GM12892 (cell line): ENCODE data around the gene RNF212B.
"Not testable (repeated sequence)": the region's sequence is repeated elsewhere in the genome, so short reads cannot be mapped to it uniquely, and the experiment has no call there.

Experiments
- DNase-seq: peaks from one replicate; pipeline ENCODE4 v3.0.0; 2011; ENCODE audit not compliant: insufficient read length
- FAIRE-seq: peaks from 2 replicates; lab custom pipeline; 2011; peaks lifted over from hg19 to GRCh38; lab: Jason Lieb, UNC
- POLR2A ChIP-seq: IDR thresholded peaks from 2 replicates; pipeline ENCODE4 v1.6.1; 2011; ENCODE audit warnings: low read depth, low read length, control low read depth
- POLR2AphosphoS5 ChIP-seq: IDR thresholded peaks from 2 replicates; pipeline ENCODE4 v1.6.1; 2011; ENCODE audit warnings: low read depth, low read length, control low read depth
- TAF1 ChIP-seq: IDR thresholded peaks from 2 replicates; pipeline ENCODE4 v1.6.1; 2011; ENCODE audit warnings: low read depth, mild to moderate bottlenecking, control low read depth, low read length, borderline replicate concordance

RNF212B gene

GRCh38 chr14:23217032-23218020 lies 20.4 kb upstream of the RNF212B start:
- no peak for FAIRE-seq
- no peak for DNase-seq
- TF ChIP-seq POLR2A (no peak), TAF1 (no peak), POLR2AphosphoS5 (no peak)

GRCh38 chr14:23219075-23219474 lies 18.7 kb upstream of the RNF212B start:
- FAIRE-seq (no peak), DNase-seq (no peak)
- no peak for TF ChIP-seq POLR2AphosphoS5
- no peak for TF ChIP-seq TAF1
- TF ChIP-seq POLR2A = no peak

GRCh38 chr14:23224958-23225357 lies 12.8 kb upstream of the RNF212B start:
- not testable (repeated sequence) for FAIRE-seq, DNase-seq

- TF ChIP-seq POLR2A = no peak
- TF ChIP-seq POLR2AphosphoS5 = no peak
- no peak for TF ChIP-seq TAF1
- FAIRE-seq (no peak), DNase-seq (no peak)
Observed at GRCh38 chr14:23227566-23227965, 10.2 kb upstream of the RNF212B start.

GRCh38 chr14:23228812-23229211 lies 8.9 kb upstream of the RNF212B start:
- no peak for FAIRE-seq
- DNase-seq = no peak
- TF ChIP-seq POLR2AphosphoS5 (no peak), POLR2A (no peak), TAF1 (no peak)

- not testable (repeated sequence) for DNase-seq, FAIRE-seq
Observed at GRCh38 chr14:23232241-23232808, 5.4 kb upstream of the RNF212B start.

- TF ChIP-seq TAF1 (no peak), POLR2A (no peak), POLR2AphosphoS5 (no peak)
- DNase-seq (no peak), FAIRE-seq (no peak)
Observed at GRCh38 chr14:23240661-23241060, 2.9 kb downstream of the RNF212B start.

GRCh38 chr14:23241061-23241715 lies 3.5 kb downstream of the RNF212B start:
- not testable (repeated sequence) for DNase-seq, FAIRE-seq

- TF ChIP-seq TAF1 (no peak), POLR2AphosphoS5 (no peak), POLR2A (no peak)
- FAIRE-seq = no peak
Observed at GRCh38 chr14:23242076-23242475, 4.3 kb downstream of the RNF212B start.

GRCh38 chr14:23243066-23243465 lies 5.3 kb downstream of the RNF212B start:
- TF ChIP-seq TAF1 (no peak), POLR2AphosphoS5 (no peak), POLR2A (no peak)
- FAIRE-seq (no peak), DNase-seq (no peak)

More at GRCh38 chr14:23242076-23242475, 4.3 kb downstream of the RNF212B start:
- no peak for DNase-seq

- TF ChIP-seq POLR2AphosphoS5 (no peak), POLR2A (no peak), TAF1 (no peak)
- DNase-seq = no peak
- FAIRE-seq = no peak
Observed at GRCh38 chr14:23245282-23245681, 7.5 kb downstream of the RNF212B start.

GRCh38 chr14:23248601-23249000 lies 10.9 kb downstream of the RNF212B start:
- TF ChIP-seq POLR2A (no peak), TAF1 (no peak), POLR2AphosphoS5 (no peak)
- FAIRE-seq = no peak
- no peak for DNase-seq

- FAIRE-seq = no peak
- TF ChIP-seq TAF1 (no peak), POLR2A (no peak)
Observed at GRCh38 chr14:23249824-23250223, 12.1 kb downstream of the RNF212B start.

More at GRCh38 chr14:23249824-23250223, 12.1 kb downstream of the RNF212B start:
- no peak for DNase-seq
